Suprapubic skin (tissue), 4 donors: ENCODE results near the gene KRT35. TPM values are rescaled to one million over a fixed set of nuclear protein-coding genes. Genes with fewer than 3 reads are reported as not detected.

Experiments
- DNase-seq, 2 donors: peaks; one replicate each; pipeline ENCODE4 v3.0.0-alpha.2; 2019; ENCODE audit warnings: low spot score in 2 of 2
- H3K27ac ChIP-seq: fragments of 200-600 bp; sonication (generic); one replicate; pipeline ENCODE4 v1.5.1; 2019
- H3K27me3 ChIP-seq: fragments of 200-600 bp; sonication (generic); one replicate; pipeline ENCODE4 v1.5.1; 2019
- H3K36me3 ChIP-seq: fragments of 200-600 bp; sonication (generic); one replicate; pipeline ENCODE4 v1.5.1; 2019
- H3K4me1 ChIP-seq: fragments of 200-600 bp; sonication (generic); one replicate; pipeline ENCODE4 v1.5.1; 2019
- H3K4me3 ChIP-seq: fragments of 200-600 bp; sonication (generic); one replicate; pipeline ENCODE4 v1.5.1; 2019; ENCODE audit warnings: mild to moderate bottlenecking
- H3K9me3 ChIP-seq: fragments of 200-600 bp; sonication (generic); one replicate; pipeline ENCODE4 v1.5.1; 2019
- EP300 ChIP-seq: sonication (generic); formaldehyde crosslinking; IDR thresholded peaks from one replicate; pipeline ENCODE4 v1.6.1; 2017; ENCODE audit warnings: antibody characterized with exemption
- POLR2A ChIP-seq, 2 donors: fragments of 450-650 bp; IDR thresholded peaks; one replicate each; pipeline ENCODE4 v1.6.1; 2017; ENCODE audit warnings: antibody characterized with exemption in 2 of 2, mild to moderate bottlenecking in 2 of 2, moderate library complexity in 2 of 2
- POLR2AphosphoS5 ChIP-seq, 3 donors: sonication (generic); formaldehyde crosslinking; IDR thresholded peaks; one replicate each; pipeline ENCODE4 v1.6.1; 2017; ENCODE audit warnings: antibody characterized with exemption in 3 of 3
- WGBS: methylation state at CpG from one replicate; pipeline ENCODE4 v1.1.5; 2018; 5-methylcytosine and 5-hydroxymethylcytosine counted together
- total RNA-seq, 4 donors: library from RNA; depleted of rRNA; stranded (reverse); fragments of >200 nt; gene quantifications; one replicate each; pipeline ENCODE4 v1.1.0, GENCODE V29; 2016
- TF ChIP-seq, protein P1 (sequence below), 2 donors: fragments of 200-600 bp in 1 of 2; fragments of 450-650 bp in 1 of 2; sonication (generic) in 1 of 2; IDR thresholded peaks; one replicate each; pipeline ENCODE4 v1.5.1; 2016 to 2019; ENCODE audit warnings: antibody characterized with exemption in 2 of 2, mild to moderate bottlenecking in 1 of 2, moderate library complexity in 1 of 2

The KRT35 gene
- total RNA-seq, 4 donors from 2014 or later: 2.5 to 156 (median 38.8) TPM

DNA sequence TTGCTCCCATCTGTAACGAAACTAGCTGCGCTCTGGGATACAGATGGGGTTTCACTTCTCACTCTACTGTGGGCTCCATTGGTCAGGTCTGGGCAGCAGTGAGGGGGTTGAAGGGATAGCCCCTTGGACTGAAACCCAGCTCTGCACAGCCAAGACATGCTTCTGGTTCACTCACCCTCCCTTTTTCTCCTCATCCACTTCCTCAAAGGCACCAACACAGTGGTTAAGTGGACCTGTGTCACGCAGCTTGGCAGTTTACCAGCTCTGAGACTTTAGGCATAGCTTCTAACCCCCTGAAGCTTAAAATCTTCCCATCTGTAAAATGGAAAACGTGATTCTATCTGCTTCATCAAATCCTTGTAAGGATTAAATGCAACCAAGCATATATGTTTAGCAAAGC, 28.7 kb downstream of the KRT35 start:
- H3K27ac ChIP-seq: no peak overlapping the region
- H3K4me1 ChIP-seq: peaks cover 1% of the 10 kb centered on the region
- H3K9me3 ChIP-seq: no peaks in the 10 kb centered on the region
- H3K27me3 ChIP-seq: no peaks in the 10 kb centered on the region
- no peak for DNase-seq
- no peak overlapping the region for H3K4me3 ChIP-seq
- 60% methylated on average over 4 of the region's 4 CpGs for WGBS
- TF ChIP-seq POLR2AphosphoS5 (IDR thresholded peaks at IDR 0.05) (no peak), EP300 (no peak), POLR2A (IDR thresholded peaks at IDR 0.05) (no peak)
- TF ChIP-seq, protein P1, sequence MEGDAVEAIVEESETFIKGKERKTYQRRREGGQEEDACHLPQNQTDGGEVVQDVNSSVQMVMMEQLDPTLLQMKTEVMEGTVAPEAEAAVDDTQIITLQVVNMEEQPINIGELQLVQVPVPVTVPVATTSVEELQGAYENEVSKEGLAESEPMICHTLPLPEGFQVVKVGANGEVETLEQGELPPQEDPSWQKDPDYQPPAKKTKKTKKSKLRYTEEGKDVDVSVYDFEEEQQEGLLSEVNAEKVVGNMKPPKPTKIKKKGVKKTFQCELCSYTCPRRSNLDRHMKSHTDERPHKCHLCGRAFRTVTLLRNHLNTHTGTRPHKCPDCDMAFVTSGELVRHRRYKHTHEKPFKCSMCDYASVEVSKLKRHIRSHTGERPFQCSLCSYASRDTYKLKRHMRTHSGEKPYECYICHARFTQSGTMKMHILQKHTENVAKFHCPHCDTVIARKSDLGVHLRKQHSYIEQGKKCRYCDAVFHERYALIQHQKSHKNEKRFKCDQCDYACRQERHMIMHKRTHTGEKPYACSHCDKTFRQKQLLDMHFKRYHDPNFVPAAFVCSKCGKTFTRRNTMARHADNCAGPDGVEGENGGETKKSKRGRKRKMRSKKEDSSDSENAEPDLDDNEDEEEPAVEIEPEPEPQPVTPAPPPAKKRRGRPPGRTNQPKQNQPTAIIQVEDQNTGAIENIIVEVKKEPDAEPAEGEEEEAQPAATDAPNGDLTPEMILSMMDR (IDR thresholded peaks at IDR 0.05): no peak
- no peaks in the 10 kb centered on the region for H3K36me3 ChIP-seq

DNA sequence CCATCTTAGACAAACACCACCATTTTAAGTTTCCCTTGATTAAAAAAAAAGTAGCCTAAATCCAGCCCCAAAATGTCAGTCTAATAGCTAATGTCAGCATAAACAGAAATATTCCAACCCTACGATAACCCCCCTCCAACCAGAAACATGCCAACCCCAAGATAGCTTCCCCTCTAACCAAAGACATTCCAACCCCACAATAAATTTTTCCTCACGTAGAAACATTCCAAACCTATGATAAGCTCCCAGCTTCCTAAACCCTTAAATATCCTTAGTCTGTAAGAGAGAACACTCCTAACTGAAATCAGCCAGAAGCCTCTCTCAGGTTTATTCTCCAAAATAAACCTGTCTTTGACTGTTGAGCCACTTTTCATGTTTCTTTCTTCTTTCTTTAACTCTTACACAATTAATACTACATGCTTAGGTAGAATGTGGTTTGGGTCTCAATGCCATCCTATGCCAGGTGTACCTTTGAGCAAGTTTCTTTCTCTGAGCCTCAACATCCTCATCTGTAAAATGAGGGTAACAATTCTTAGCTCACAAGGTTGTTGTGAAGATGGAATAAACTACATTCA, 29.7 kb downstream of the KRT35 start:
- no peaks in the 10 kb centered on the region for H3K36me3 ChIP-seq
- no peaks in the 10 kb centered on the region for H3K9me3 ChIP-seq
- TF ChIP-seq, protein P1 (IDR thresholded peaks at IDR 0.05): no peak
- TF ChIP-seq EP300 (no peak), POLR2A (IDR thresholded peaks at IDR 0.05) (no peak), POLR2AphosphoS5 (IDR thresholded peaks at IDR 0.05) (no peak)
- H3K27me3 ChIP-seq: no peaks in the 10 kb centered on the region
- H3K4me3 ChIP-seq: no peak overlapping the region
- no peak for DNase-seq
- no peak overlapping the region for H3K27ac ChIP-seq
- WGBS: 68% methylated on average over 2 of the region's 2 CpGs
- no peaks in the 10 kb centered on the region for H3K4me1 ChIP-seq

DNA sequence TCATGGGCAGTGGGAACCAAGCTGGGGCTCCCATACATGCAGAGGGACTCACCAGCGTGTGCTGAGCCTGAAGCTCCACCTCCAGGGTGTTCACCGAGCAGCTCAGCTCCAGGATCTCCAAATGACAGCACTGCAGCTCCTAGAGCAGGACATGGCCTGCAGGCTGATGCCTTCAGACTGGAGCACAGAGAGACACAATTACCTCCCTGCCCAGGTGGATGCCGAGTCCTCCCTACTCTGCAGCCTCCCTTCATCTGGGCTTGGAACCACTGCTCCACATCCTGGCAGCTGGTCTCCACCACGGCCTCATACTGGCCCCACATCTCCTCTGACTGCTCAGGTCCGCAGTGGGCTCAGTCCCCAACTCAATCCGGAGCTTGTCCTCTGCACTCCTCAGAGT, 31.9 kb downstream of the KRT35 start:
- WGBS: 74% methylated on average over 4 of the region's 6 CpGs
- TF ChIP-seq POLR2A (IDR thresholded peaks at IDR 0.05) (no peak), POLR2AphosphoS5 (IDR thresholded peaks at IDR 0.05) (no peak), EP300 (no peak)
- TF ChIP-seq, protein P1 (IDR thresholded peaks at IDR 0.05): no peak
- Histone ChIP-seq H3K4me1 (no peaks in the 10 kb centered on the region), H3K9me3 (no peaks in the 10 kb centered on the region), H3K36me3 (no peaks in the 10 kb centered on the region), H3K27me3 (peaks cover 8% of the 10 kb centered on the region), H3K27ac (no peak overlapping the region), H3K4me3 (no peak overlapping the region)
- no peak for DNase-seq

DNA sequence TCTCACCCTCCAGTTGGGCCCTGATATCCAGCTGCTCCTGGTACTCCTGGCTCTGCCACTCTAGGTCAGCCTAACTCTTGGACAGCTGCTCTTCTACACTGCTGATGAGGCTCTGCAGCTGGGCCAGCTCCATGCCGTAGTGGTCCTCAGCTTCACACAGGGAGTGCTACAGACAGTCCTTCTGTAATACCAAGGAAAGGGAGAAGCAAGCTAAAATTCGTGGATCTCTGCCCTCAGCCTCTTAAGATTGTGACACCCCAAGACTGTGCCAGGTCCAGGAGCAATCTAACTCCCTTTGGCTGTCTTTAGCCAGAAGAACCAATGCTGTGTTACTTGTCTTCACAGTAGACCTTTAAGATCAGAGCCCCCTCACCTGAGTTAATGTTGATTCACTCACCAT, 32.4 kb downstream of the KRT35 start:
- Histone ChIP-seq H3K4me1 (no peaks in the 10 kb centered on the region), H3K36me3 (no peaks in the 10 kb centered on the region), H3K27me3 (peaks cover 8% of the 10 kb centered on the region), H3K27ac (no peak overlapping the region), H3K4me3 (no peak overlapping the region), H3K9me3 (no peaks in the 10 kb centered on the region)
- TF ChIP-seq EP300: no peak
- TF ChIP-seq, protein P1 (IDR thresholded peaks at IDR 0.05): no peak
- TF ChIP-seq POLR2AphosphoS5 (IDR thresholded peaks at IDR 0.05): no peak
- no peak for TF ChIP-seq POLR2A (IDR thresholded peaks at IDR 0.05)
- no peak for DNase-seq
- WGBS: 64% methylated on average over 2 of the region's 2 CpGs

DNA sequence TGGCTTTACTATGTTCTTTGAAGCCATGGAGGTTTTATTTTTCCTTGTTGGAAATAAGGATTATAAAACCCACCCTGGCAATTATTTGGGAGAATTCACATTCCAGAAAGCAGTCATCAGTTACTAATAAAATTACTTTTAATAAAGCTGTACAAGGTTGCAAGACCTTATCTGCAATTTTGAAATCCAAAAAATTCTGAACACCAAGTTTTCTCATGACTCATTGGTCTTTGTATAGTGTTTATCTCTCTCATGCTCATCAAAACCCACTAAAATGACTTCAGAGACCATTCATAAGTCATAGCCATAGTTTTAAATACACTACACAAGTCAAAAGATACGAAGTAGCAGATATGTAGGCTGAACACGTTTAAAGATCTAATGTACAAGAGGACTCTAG, 34.1 kb downstream of the KRT35 start:
- Histone ChIP-seq H3K4me1 (no peaks in the 10 kb centered on the region), H3K27ac (no peak overlapping the region), H3K27me3 (peaks cover 8% of the 10 kb centered on the region), H3K36me3 (no peaks in the 10 kb centered on the region), H3K4me3 (no peak overlapping the region), H3K9me3 (no peaks in the 10 kb centered on the region)
- DNase-seq: no peak
- 44% methylated on average over 2 of the region's 2 CpGs for WGBS
- TF ChIP-seq POLR2A (IDR thresholded peaks at IDR 0.05): no peak
- TF ChIP-seq, protein P1 (IDR thresholded peaks at IDR 0.05): no peak
- no peak for TF ChIP-seq POLR2AphosphoS5 (IDR thresholded peaks at IDR 0.05)
- no peak for TF ChIP-seq EP300
